Measurements from ENCODE around the gene ABCD2. TPM values are rescaled to one million over a fixed set of nuclear protein-coding genes. Genes with fewer than 3 reads are reported as not detected.
"Not testable (repeated sequence)": the region's sequence is repeated elsewhere in the genome, so short reads cannot be mapped to it uniquely, and the experiment has no call there.

The ABCD2 gene
- total and polyA plus RNA-seq, 4 donors, result 4.0 to 21.2 (median 8.9) TPM

GRCh38 chr12:39601951-39602350 lies 17.7 kb downstream of the ABCD2 start:
- H3K4me3 ChIP-seq (ENCODE audit: low read depth, low read length); H3K9me3 ChIP-seq (ENCODE audit: control insufficient read depth, insufficient read depth, low read length); H3K4me1 ChIP-seq (ENCODE audit: control insufficient read depth, insufficient read depth, low read length); H3K27me3 ChIP-seq (ENCODE audit: control insufficient read depth, insufficient read depth, low read length); DNase-seq (ENCODE audit: low read depth in 4 of 6, low spot score in 6 of 6); H3K36me3 ChIP-seq (ENCODE audit: control insufficient read depth, insufficient read depth, low read length); H3K27ac ChIP-seq (ENCODE audit: low read depth, low read length): not testable (repeated sequence)
- WGBS (ENCODE audit: insufficient coverage), result 97% methylated on average over 3 of the region's 3 CpGs

- no peak overlapping the region for H3K4me3 ChIP-seq (ENCODE audit: low read depth, low read length)
- WGBS (ENCODE audit: insufficient coverage), result no CpG with 5 or more reads among the region's 2 CpGs
These were observed 23.7 kb downstream of the ABCD2 start for GRCh38 chr12:39595928-39596327.

DNA sequence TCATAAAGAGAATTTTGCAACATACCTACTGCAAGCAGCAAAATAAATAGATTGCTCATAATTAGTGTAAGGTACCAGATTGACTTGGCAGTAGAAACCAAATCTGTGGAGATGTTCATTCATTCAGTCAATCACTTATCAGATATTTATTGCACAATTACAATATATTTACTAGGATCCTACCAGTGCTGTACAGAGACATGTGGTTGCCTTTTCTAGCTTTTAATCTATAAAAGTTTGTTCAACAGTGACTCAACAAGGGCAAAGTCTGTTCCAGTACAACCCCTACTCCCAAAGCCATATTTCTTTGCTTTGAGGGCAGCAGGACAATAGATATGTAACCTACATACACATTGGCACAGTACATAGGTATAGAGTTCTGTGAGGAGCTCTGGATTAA lies 27.3 kb downstream of the ABCD2 start:
- Histone ChIP-seq H3K27ac (ENCODE audit: low read depth, low read length) (no peak overlapping the region), H3K27me3 (ENCODE audit: control insufficient read depth, insufficient read depth, low read length) (no peaks in the 10 kb centered on the region)

More at GRCh38 chr12:39595928-39596327, 23.7 kb downstream of the ABCD2 start:
- Histone ChIP-seq H3K4me1 (ENCODE audit: control insufficient read depth, insufficient read depth, low read length) (no peaks in the 10 kb centered on the region), H3K9me3 (ENCODE audit: control insufficient read depth, insufficient read depth, low read length) (no peaks in the 10 kb centered on the region), H3K27ac (ENCODE audit: low read depth, low read length) (no peak overlapping the region), H3K36me3 (ENCODE audit: control insufficient read depth, insufficient read depth, low read length) (no peaks in the 10 kb centered on the region), H3K27me3 (ENCODE audit: control insufficient read depth, insufficient read depth, low read length) (no peaks in the 10 kb centered on the region)
- no peak for DNase-seq (ENCODE audit: low read depth in 4 of 6, low spot score in 6 of 6)

DNA sequence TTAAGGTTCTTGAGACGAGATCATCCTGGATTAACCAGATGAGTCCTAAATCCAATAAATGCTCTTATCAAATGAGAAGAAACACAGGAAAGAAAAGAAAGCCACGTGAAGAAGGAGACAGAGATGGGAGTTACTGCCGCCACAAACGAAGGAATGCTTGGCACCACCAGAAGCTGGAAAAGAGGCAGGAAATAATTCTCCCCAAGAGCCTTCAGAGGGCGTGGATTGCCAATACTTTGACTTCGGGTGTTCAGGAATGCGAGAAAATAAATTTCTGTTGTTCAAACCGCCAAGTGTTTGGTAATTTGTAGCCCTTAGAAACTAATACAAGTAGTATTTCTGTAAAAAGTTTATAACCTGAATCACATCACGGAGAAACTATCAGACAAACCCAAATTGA lies 31.3 kb downstream of the ABCD2 start:
- DNase-seq (ENCODE audit: low read depth in 4 of 6, low spot score in 6 of 6), result no peak
- Histone ChIP-seq H3K4me3 (ENCODE audit: low read depth, low read length) (no peak overlapping the region), H3K27ac (ENCODE audit: low read depth, low read length) (no peak overlapping the region), H3K27me3 (ENCODE audit: control insufficient read depth, insufficient read depth, low read length) (no peaks in the 10 kb centered on the region), H3K4me1 (ENCODE audit: control insufficient read depth, insufficient read depth, low read length) (no peaks in the 10 kb centered on the region), H3K9me3 (ENCODE audit: control insufficient read depth, insufficient read depth, low read length) (no peaks in the 10 kb centered on the region), H3K36me3 (ENCODE audit: control insufficient read depth, insufficient read depth, low read length) (no peaks in the 10 kb centered on the region)
- WGBS (ENCODE audit: insufficient coverage), result 93% methylated on average over 3 of the region's 9 CpGs

More for the DNA sequence above, 27.3 kb downstream of the ABCD2 start:
- H3K4me1 ChIP-seq (ENCODE audit: control insufficient read depth, insufficient read depth, low read length), result no peaks in the 10 kb centered on the region
- no peak overlapping the region for H3K4me3 ChIP-seq (ENCODE audit: low read depth, low read length)
- no peaks in the 10 kb centered on the region for H3K36me3 ChIP-seq (ENCODE audit: control insufficient read depth, insufficient read depth, low read length)
- H3K9me3 ChIP-seq (ENCODE audit: control insufficient read depth, insufficient read depth, low read length), result no peaks in the 10 kb centered on the region
- DNase-seq (ENCODE audit: low read depth in 4 of 6, low spot score in 6 of 6), result no peak

- no peaks in the 10 kb centered on the region for H3K9me3 ChIP-seq (ENCODE audit: control insufficient read depth, insufficient read depth, low read length)
These were observed 32.4 kb downstream of the ABCD2 start for GRCh38 chr12:39587225-39587624.

DNA sequence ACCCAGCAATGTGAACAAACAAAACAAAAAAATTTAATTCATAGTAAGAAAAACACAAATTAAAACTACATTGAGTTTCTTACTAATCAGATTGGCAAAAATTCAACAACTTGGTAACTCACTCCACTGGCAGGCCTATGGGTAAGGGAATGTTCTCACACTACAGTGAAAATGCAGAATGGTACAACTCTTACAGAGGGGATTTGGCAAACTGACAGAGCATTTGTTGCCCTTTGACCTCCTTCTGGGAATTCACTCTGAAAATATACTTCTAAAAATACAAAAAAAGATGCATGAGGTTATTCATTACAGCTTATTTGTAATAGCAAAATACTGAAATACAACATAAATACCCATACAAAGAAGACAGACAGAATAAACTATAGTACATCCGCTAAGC lies 32.8 kb downstream of the ABCD2 start:
- Histone ChIP-seq H3K36me3 (ENCODE audit: control insufficient read depth, insufficient read depth, low read length) (no peaks in the 10 kb centered on the region), H3K27ac (ENCODE audit: low read depth, low read length) (no peak overlapping the region), H3K9me3 (ENCODE audit: control insufficient read depth, insufficient read depth, low read length) (no peaks in the 10 kb centered on the region), H3K4me1 (ENCODE audit: control insufficient read depth, insufficient read depth, low read length) (no peaks in the 10 kb centered on the region), H3K4me3 (ENCODE audit: low read depth, low read length) (no peak overlapping the region), H3K27me3 (ENCODE audit: control insufficient read depth, insufficient read depth, low read length) (no peaks in the 10 kb centered on the region)
- DNase-seq (ENCODE audit: low read depth in 4 of 6, low spot score in 6 of 6), result no peak
- no CpG with 5 or more reads among the region's 1 CpG for WGBS (ENCODE audit: insufficient coverage)

More at GRCh38 chr12:39587225-39587624, 32.4 kb downstream of the ABCD2 start:
- DNase-seq (ENCODE audit: low read depth in 4 of 6, low spot score in 6 of 6), result no peak
- no CpG with 5 or more reads among the region's 3 CpGs for WGBS (ENCODE audit: insufficient coverage)
- Histone ChIP-seq H3K27me3 (ENCODE audit: control insufficient read depth, insufficient read depth, low read length) (no peaks in the 10 kb centered on the region), H3K4me3 (ENCODE audit: low read depth, low read length) (no peak overlapping the region), H3K27ac (ENCODE audit: low read depth, low read length) (no peak overlapping the region), H3K4me1 (ENCODE audit: control insufficient read depth, insufficient read depth, low read length) (no peaks in the 10 kb centered on the region), H3K36me3 (ENCODE audit: control insufficient read depth, insufficient read depth, low read length) (no peaks in the 10 kb centered on the region)

DNA sequence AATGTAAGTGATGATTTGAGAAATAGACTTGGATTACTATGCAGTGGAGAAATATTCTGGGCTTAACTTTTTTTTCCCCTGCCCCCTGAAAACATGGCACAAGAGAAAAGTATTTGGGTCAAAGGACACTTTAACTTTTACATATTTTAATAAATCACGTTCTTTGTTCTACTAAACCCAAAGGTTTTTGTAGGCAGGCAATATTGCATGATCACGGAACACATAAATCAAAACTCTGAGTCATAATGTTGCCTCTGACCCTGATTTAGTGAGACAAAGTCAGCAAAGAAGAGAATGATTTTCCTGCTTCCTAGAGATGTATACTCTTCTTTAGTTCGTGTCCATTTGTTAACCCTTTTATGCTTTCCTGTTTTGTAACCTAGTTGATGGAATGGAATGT lies 38.0 kb downstream of the ABCD2 start:
- H3K27me3 ChIP-seq (ENCODE audit: control insufficient read depth, insufficient read depth, low read length), result no peaks in the 10 kb centered on the region
- no peaks in the 10 kb centered on the region for H3K36me3 ChIP-seq (ENCODE audit: control insufficient read depth, insufficient read depth, low read length)
- H3K27ac ChIP-seq (ENCODE audit: low read depth, low read length), result no peak overlapping the region
- no peaks in the 10 kb centered on the region for H3K4me1 ChIP-seq (ENCODE audit: control insufficient read depth, insufficient read depth, low read length)
- H3K4me3 ChIP-seq (ENCODE audit: low read depth, low read length), result no peak overlapping the region
- no peaks in the 10 kb centered on the region for H3K9me3 ChIP-seq (ENCODE audit: control insufficient read depth, insufficient read depth, low read length)
- WGBS (ENCODE audit: insufficient coverage), result no CpG with 5 or more reads among the region's 3 CpGs
- no peak for DNase-seq (ENCODE audit: low read depth in 4 of 6, low spot score in 6 of 6)

- H3K27ac ChIP-seq (ENCODE audit: low read depth, low read length), result no peak overlapping the region
These were observed 44.1 kb downstream of the ABCD2 start for GRCh38 chr12:39575498-39575875.

DNA sequence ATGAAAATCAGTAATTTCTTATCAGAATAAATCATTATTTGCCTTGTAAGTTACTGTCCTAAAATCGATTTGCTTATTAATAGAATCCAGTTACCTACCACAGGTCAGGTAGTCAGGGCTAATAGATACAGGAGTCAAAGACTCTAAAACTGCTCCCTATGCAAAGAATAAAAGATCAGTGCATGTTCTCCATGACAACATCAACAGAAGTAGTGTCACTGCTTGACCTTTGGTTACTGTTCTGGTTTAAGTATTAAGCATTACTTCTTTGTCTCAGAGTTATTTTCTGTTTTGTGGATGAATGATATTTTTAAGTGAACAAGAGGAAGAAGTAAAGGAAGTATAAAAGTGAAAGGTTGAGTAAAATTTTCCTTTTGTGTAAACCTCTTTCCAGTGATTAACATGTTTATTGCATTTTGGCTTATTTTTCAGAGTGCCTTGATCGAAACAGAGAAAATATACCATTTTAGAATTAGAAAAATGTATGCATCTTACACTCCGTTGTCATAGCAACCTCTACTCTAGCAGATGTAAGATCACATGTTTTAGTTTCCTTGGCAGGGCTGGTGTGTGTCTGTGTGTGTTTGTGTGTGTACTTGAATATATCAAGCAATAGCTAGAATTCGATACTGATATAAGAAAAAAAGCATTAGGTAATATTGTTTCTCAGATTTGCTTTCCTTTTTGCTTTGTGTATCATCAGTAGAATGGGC lies 44.7 kb downstream of the ABCD2 start:
- no peak overlapping the region for H3K27ac ChIP-seq (ENCODE audit: low read depth, low read length)
- WGBS (ENCODE audit: insufficient coverage), result no CpG with 5 or more reads among the region's 4 CpGs
- H3K4me3 ChIP-seq (ENCODE audit: low read depth, low read length), result no peak overlapping the region
- DNase-seq (ENCODE audit: low read depth in 4 of 6, low spot score in 6 of 6), result peak in 2 of 6 donors; percentile 80 to 93
- H3K27me3 ChIP-seq (ENCODE audit: control insufficient read depth, insufficient read depth, low read length), result no peaks in the 10 kb centered on the region
- no peaks in the 10 kb centered on the region for H3K36me3 ChIP-seq (ENCODE audit: control insufficient read depth, insufficient read depth, low read length)
- H3K9me3 ChIP-seq (ENCODE audit: control insufficient read depth, insufficient read depth, low read length), result peaks cover under 1% of the 10 kb centered on the region
- H3K4me1 ChIP-seq (ENCODE audit: control insufficient read depth, insufficient read depth, low read length), result no peaks in the 10 kb centered on the region

More at GRCh38 chr12:39575498-39575875, 44.1 kb downstream of the ABCD2 start:
- DNase-seq (ENCODE audit: low read depth in 4 of 6, low spot score in 6 of 6), result no peak
- Histone ChIP-seq H3K4me1 (ENCODE audit: control insufficient read depth, insufficient read depth, low read length) (no peaks in the 10 kb centered on the region), H3K9me3 (ENCODE audit: control insufficient read depth, insufficient read depth, low read length) (no peaks in the 10 kb centered on the region), H3K4me3 (ENCODE audit: low read depth, low read length) (no peak overlapping the region), H3K27me3 (ENCODE audit: control insufficient read depth, insufficient read depth, low read length) (no peaks in the 10 kb centered on the region), H3K36me3 (ENCODE audit: control insufficient read depth, insufficient read depth, low read length) (no peaks in the 10 kb centered on the region)
- WGBS (ENCODE audit: insufficient coverage), result no CpG with 5 or more reads among the region's 1 CpG

DNA sequence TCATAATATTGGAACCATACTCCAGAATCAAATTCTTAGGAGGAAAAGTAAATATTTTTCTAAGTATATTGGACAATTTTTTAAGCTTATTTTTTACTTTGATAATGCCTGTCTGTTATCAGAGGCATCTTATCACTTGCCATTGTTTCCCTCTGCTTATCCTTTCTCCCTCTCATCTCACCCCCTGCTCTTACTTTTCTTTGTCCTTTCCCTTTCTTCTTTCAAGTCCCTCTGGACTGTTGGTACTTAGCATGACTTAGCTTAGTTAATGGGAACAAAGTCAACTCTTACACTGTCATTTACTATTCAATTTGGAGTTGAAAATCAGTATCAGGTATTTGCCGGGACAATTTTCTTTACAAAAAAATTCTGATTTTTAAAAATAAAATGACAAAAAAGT lies 45.2 kb downstream of the ABCD2 start:
- Histone ChIP-seq H3K9me3 (ENCODE audit: control insufficient read depth, insufficient read depth, low read length) (peaks cover 2% of the 10 kb centered on the region), H3K27ac (ENCODE audit: low read depth, low read length) (no peak overlapping the region), H3K4me3 (ENCODE audit: low read depth, low read length) (no peak overlapping the region), H3K4me1 (ENCODE audit: control insufficient read depth, insufficient read depth, low read length) (no peaks in the 10 kb centered on the region), H3K36me3 (ENCODE audit: control insufficient read depth, insufficient read depth, low read length) (no peaks in the 10 kb centered on the region), H3K27me3 (ENCODE audit: control insufficient read depth, insufficient read depth, low read length) (no peaks in the 10 kb centered on the region)
- WGBS (ENCODE audit: insufficient coverage), result no CpG with 5 or more reads among the region's 1 CpG
- DNase-seq (ENCODE audit: low read depth in 4 of 6, low spot score in 6 of 6), result no peak

Data from spinal cord (tissue), 10 donors.